OCI-LY1 (cell line): ENCODE measurements around the gene B3GNT9.

Experiments
- EZH2 ChIP-seq: fragments of 200-600 bp; sonication (generic), shearing (Covaris generic); IDR thresholded peaks from 2 replicates; pipeline ENCODE4 v1.8.0; 2017; ENCODE audit warnings: borderline replicate concordance, mixed run types, mild to moderate bottlenecking, antibody characterized with exemption, low read length, moderate library complexity, mixed read lengths
- TF ChIP-seq, protein P1 (sequence below): fragments of 200-600 bp; sonication (generic), shearing (Covaris generic); IDR thresholded peaks from 2 replicates; pipeline ENCODE4 v1.5.1; 2017; ENCODE audit warnings: mild to moderate bottlenecking, antibody characterized with exemption, low read length, moderate library complexity, mixed read lengths

GRCh38 chr16:67141391-67141790 lies 9.4 kb downstream of the B3GNT9 start:
- TF ChIP-seq, protein P1, sequence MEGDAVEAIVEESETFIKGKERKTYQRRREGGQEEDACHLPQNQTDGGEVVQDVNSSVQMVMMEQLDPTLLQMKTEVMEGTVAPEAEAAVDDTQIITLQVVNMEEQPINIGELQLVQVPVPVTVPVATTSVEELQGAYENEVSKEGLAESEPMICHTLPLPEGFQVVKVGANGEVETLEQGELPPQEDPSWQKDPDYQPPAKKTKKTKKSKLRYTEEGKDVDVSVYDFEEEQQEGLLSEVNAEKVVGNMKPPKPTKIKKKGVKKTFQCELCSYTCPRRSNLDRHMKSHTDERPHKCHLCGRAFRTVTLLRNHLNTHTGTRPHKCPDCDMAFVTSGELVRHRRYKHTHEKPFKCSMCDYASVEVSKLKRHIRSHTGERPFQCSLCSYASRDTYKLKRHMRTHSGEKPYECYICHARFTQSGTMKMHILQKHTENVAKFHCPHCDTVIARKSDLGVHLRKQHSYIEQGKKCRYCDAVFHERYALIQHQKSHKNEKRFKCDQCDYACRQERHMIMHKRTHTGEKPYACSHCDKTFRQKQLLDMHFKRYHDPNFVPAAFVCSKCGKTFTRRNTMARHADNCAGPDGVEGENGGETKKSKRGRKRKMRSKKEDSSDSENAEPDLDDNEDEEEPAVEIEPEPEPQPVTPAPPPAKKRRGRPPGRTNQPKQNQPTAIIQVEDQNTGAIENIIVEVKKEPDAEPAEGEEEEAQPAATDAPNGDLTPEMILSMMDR = no peak
- no peak for TF ChIP-seq EZH2
